OCI-LY1 (cell line): Measurements from ENCODE around the gene PARD3.

Experiments used
- EZH2 ChIP-seq: fragments of 200-600 bp; sonication (generic), shearing (Covaris generic); IDR thresholded peaks from 2 replicates; pipeline ENCODE4 v1.8.0; 2017; ENCODE audit warnings: borderline replicate concordance, mixed run types, mild to moderate bottlenecking, antibody characterized with exemption, low read length, moderate library complexity, mixed read lengths
- TF ChIP-seq, protein P1 (sequence below): fragments of 200-600 bp; sonication (generic), shearing (Covaris generic); IDR thresholded peaks from 2 replicates; pipeline ENCODE4 v1.5.1; 2017; ENCODE audit warnings: mild to moderate bottlenecking, antibody characterized with exemption, low read length, moderate library complexity, mixed read lengths

DNA sequence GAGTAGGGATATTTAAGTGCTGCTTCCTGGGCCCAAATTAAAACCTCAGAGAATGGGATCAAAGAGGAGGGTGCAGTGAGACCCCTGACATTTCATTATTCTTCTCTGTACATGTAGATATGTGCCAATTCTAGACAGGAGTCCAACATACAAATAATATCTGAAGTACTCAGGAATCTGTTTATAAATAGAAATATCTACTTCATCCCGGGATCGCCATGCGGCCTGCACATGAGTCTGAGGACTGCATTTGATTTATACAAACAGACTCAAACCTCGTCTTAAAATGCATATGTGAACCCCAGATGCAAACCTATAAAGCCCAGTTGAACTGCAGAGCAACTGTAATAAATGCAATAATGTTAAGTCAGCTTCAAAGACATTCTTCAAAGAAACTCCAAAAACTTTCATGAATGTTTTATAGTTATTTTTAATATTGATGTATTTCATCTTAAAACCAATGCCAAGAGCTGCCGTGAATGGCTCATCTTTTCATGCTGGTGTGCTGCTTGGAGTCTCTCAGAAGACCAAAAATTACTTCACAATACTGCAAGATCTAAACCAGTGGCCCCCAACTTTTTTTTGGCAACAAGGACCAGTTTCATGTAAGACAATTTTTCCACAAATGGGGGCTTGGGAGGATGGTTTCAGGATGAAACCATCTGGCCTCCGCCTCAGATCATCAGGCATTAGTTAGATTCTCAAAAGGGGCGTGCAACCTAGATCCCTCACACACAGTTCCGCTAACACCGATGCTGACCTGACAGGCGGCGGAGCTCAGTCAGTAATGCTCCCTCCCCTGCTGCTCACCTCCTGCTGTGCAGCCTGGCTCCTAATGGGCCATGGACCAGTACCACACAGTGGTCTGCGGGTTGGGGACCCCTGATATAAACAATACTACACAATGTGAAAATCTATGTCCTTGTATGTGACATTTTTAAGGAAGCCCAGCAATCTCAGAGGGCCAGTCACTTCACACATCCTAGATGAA is 166.9 kb downstream of the PARD3 start:
- TF ChIP-seq, protein P1, sequence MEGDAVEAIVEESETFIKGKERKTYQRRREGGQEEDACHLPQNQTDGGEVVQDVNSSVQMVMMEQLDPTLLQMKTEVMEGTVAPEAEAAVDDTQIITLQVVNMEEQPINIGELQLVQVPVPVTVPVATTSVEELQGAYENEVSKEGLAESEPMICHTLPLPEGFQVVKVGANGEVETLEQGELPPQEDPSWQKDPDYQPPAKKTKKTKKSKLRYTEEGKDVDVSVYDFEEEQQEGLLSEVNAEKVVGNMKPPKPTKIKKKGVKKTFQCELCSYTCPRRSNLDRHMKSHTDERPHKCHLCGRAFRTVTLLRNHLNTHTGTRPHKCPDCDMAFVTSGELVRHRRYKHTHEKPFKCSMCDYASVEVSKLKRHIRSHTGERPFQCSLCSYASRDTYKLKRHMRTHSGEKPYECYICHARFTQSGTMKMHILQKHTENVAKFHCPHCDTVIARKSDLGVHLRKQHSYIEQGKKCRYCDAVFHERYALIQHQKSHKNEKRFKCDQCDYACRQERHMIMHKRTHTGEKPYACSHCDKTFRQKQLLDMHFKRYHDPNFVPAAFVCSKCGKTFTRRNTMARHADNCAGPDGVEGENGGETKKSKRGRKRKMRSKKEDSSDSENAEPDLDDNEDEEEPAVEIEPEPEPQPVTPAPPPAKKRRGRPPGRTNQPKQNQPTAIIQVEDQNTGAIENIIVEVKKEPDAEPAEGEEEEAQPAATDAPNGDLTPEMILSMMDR = no peak
- no peak for TF ChIP-seq EZH2
